ENCODE results near the gene AP3S2.
"Not testable (repeated sequence)": the region's sequence is repeated elsewhere in the genome, so short reads cannot be mapped to it uniquely, and the experiment has no call there.

Gene AP3S2

GRCh38 chr15:89841306-89841705, 52.5 kb downstream of the AP3S2 start:
- no peak for DNase-seq (ENCODE audit: low read depth, low spot score)
- H3K4me3 ChIP-seq (ENCODE audit: low read length), result no peak overlapping the region

GRCh38 chr15:89839167-89839810, 54.5 kb downstream of the AP3S2 start:
- no peak for DNase-seq (ENCODE audit: low read depth, low spot score)
- no peak overlapping the region for H3K4me3 ChIP-seq (ENCODE audit: low read length)

GRCh38 chr15:89837830-89838178, 56.0 kb downstream of the AP3S2 start:
- no peak for DNase-seq (ENCODE audit: low read depth, low spot score)

GRCh38 chr15:89837134-89837829, 56.5 kb downstream of the AP3S2 start:
- DNase-seq (ENCODE audit: low read depth, low spot score), result peak; percentile 6
- no peak overlapping the region for H3K4me3 ChIP-seq (ENCODE audit: low read length)

More at GRCh38 chr15:89837830-89838178, 56.0 kb downstream of the AP3S2 start:
- no peak overlapping the region for H3K4me3 ChIP-seq (ENCODE audit: low read length)

- H3K4me3 ChIP-seq (ENCODE audit: low read length), result no peak overlapping the region
- DNase-seq (ENCODE audit: low read depth, low spot score), result no peak
These were observed 57.3 kb downstream of the AP3S2 start for GRCh38 chr15:89836267-89837133.

- H3K4me3 ChIP-seq (ENCODE audit: low read length), result no peak overlapping the region
These were observed 58.6 kb downstream of the AP3S2 start for GRCh38 chr15:89835176-89835564.

GRCh38 chr15:89834465-89835175, 59.2 kb downstream of the AP3S2 start:
- H3K4me3 ChIP-seq (ENCODE audit: low read length); DNase-seq (ENCODE audit: low read depth, low spot score): not testable (repeated sequence)

More at GRCh38 chr15:89835176-89835564, 58.6 kb downstream of the AP3S2 start:
- DNase-seq (ENCODE audit: low read depth, low spot score), result no peak

GRCh38 chr15:89833966-89834365, 59.8 kb downstream of the AP3S2 start:
- DNase-seq (ENCODE audit: low read depth, low spot score), result no peak
- no peak overlapping the region for H3K4me3 ChIP-seq (ENCODE audit: low read length)

- no peak overlapping the region for H3K4me3 ChIP-seq (ENCODE audit: low read length)
- no peak for DNase-seq (ENCODE audit: low read depth, low spot score)
These were observed 63.2 kb downstream of the AP3S2 start for GRCh38 chr15:89830639-89831038.

- no peak overlapping the region for H3K4me3 ChIP-seq (ENCODE audit: low read length)
- no peak for DNase-seq (ENCODE audit: low read depth, low spot score)
These were observed 64.0 kb downstream of the AP3S2 start for GRCh38 chr15:89829616-89830440.

- no peak overlapping the region for H3K4me3 ChIP-seq (ENCODE audit: low read length)
- no peak for DNase-seq (ENCODE audit: low read depth, low spot score)
These were observed 64.6 kb downstream of the AP3S2 start for GRCh38 chr15:89829161-89829560.

- no peak overlapping the region for H3K4me3 ChIP-seq (ENCODE audit: low read length)
- DNase-seq (ENCODE audit: low read depth, low spot score), result no peak
These were observed 65.3 kb downstream of the AP3S2 start for GRCh38 chr15:89828281-89829145.

GRCh38 chr15:89827829-89828228, 66.0 kb downstream of the AP3S2 start:
- H3K4me3 ChIP-seq (ENCODE audit: low read length), result no peak overlapping the region
- DNase-seq (ENCODE audit: low read depth, low spot score), result no peak

GRCh38 chr15:89826671-89827655, 66.8 kb downstream of the AP3S2 start:
- no peak for DNase-seq (ENCODE audit: low read depth, low spot score)
- H3K4me3 ChIP-seq (ENCODE audit: low read length), result no peak overlapping the region

- DNase-seq (ENCODE audit: low read depth, low spot score), result no peak
- no peak overlapping the region for H3K4me3 ChIP-seq (ENCODE audit: low read length)
These were observed 68.4 kb downstream of the AP3S2 start for GRCh38 chr15:89825271-89825940.

- DNase-seq (ENCODE audit: low read depth, low spot score), result no peak
- H3K4me3 ChIP-seq (ENCODE audit: low read length), result no peak overlapping the region
These were observed 69.3 kb downstream of the AP3S2 start for GRCh38 chr15:89824607-89824867.

Measured in Jurkat, Clone E6-1 (cell line).